Lower lobe of right lung (tissue), 2 donors: Measurements from ENCODE around the gene DPM1. TPM values are rescaled to one million over a fixed set of nuclear protein-coding genes. Genes with fewer than 3 reads are reported as not detected.

Experiments used
- ATAC-seq, 2 donors: fragments of 200-7000 bp; cut with Tn5 transposase; one replicate each; pipeline ENCODE4 v1.9.1; 2020 to 2022; ENCODE audit warnings: mild to moderate bottlenecking in 2 of 2, moderate library complexity in 2 of 2
- DNase-seq: peaks from one replicate; pipeline ENCODE4 v3.0.0-alpha.2; 2020
- H3K27ac ChIP-seq: fragments of 200-600 bp; one replicate; pipeline ENCODE4 v1.8.0; 2022
- H3K27me3 ChIP-seq: fragments of 200-600 bp; one replicate; pipeline ENCODE4 v1.8.0; 2022; ENCODE audit warnings: low read depth
- H3K36me3 ChIP-seq: fragments of 200-600 bp; one replicate; pipeline ENCODE4 v1.8.0; 2022; ENCODE audit warnings: mild to moderate bottlenecking
- H3K4me1 ChIP-seq: fragments of 200-600 bp; one replicate; pipeline ENCODE4 v1.8.0; 2022
- H3K4me3 ChIP-seq: fragments of 200-600 bp; one replicate; pipeline ENCODE4 v1.8.0; 2022; ENCODE audit warnings: mild to moderate bottlenecking
- H3K9me3 ChIP-seq: fragments of 200-600 bp; one replicate; pipeline ENCODE4 v1.8.0; 2022
- CTCF ChIP-seq: fragments of 200-600 bp; IDR thresholded peaks from one replicate; pipeline ENCODE4 v1.8.0; 2022; ENCODE audit warnings: antibody characterized with exemption, mild to moderate bottlenecking
- intact Hi-C: fragments of 100-400 bp; cut with DNase I; formaldehyde crosslinking; loops from one replicate; pipeline ENCODE4 v1.11.0; 2022
- total RNA-seq: library from RNA; stranded (reverse); fragmentation: NEBNext Ultra II Directional; extraction: Animal tissue kit (Norgen Biotek cat#: 25700); gene quantifications from one replicate; pipeline ENCODE4 v1.2.1, GENCODE V29; 2021
- donor health status: DM: no; HTN: yes; CAD: no; lungs with severe emphysema.

Gene DPM1
- total RNA-seq, 1 donor from 2014 or later, result 31.2 TPM

DNA sequence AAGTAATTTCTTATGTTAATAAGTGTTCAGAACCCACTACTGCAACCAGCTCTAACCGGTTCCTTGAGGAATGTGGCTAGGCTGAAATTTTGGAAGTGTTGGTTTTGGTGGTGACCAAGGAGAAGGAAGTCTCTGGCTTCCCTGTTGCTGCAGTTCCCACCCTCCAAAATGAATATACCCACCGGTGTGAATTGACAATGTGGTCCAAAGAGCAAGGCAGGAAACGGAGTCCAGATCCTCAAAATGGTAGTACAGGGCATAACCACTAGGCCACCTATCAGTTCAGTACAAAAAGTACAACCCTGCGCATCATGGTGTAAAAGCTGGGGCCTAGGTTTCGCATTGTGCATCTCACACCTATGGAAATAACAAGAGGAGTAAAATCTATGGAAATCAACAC, 29.9 kb downstream of the DPM1 start:
- Histone ChIP-seq H3K4me3 (peak overlapping the region; percentile 2), H3K27me3 (no peaks in the 10 kb centered on the region), H3K4me1 (peaks cover 62% of the 10 kb centered on the region), H3K36me3 (peaks cover 16% of the 10 kb centered on the region), H3K9me3 (no peaks in the 10 kb centered on the region), H3K27ac (no peak overlapping the region)
- DNase-seq (no peak), ATAC-seq (no peak)
- intact Hi-C loops, result no loop called here
- no peak for TF ChIP-seq CTCF

DNA sequence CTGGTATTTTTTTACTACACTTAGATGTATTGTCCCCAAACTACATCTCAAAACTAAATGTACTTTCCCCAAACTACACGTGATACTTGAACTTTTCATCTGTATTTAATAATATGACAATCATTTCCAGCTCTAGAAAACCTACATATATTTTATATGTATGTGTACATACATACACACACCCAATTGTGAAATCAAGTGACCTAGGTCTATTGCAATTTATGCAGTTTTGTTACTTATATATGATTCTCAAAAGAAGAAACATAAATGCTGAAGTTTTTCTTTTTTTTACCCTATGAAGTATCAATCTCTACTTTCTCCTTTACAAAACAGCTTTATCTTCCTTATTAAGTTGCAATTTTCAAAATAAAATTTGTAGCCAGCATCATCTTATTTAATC, 31.8 kb downstream of the DPM1 start:
- Histone ChIP-seq H3K27me3 (no peaks in the 10 kb centered on the region), H3K27ac (no peak overlapping the region), H3K4me3 (no peak overlapping the region), H3K9me3 (no peaks in the 10 kb centered on the region), H3K4me1 (peaks cover 71% of the 10 kb centered on the region), H3K36me3 (peaks cover 16% of the 10 kb centered on the region)
- ATAC-seq (no peak), DNase-seq (no peak)
- intact Hi-C loops, result no loop called here
- no peak for TF ChIP-seq CTCF

DNA sequence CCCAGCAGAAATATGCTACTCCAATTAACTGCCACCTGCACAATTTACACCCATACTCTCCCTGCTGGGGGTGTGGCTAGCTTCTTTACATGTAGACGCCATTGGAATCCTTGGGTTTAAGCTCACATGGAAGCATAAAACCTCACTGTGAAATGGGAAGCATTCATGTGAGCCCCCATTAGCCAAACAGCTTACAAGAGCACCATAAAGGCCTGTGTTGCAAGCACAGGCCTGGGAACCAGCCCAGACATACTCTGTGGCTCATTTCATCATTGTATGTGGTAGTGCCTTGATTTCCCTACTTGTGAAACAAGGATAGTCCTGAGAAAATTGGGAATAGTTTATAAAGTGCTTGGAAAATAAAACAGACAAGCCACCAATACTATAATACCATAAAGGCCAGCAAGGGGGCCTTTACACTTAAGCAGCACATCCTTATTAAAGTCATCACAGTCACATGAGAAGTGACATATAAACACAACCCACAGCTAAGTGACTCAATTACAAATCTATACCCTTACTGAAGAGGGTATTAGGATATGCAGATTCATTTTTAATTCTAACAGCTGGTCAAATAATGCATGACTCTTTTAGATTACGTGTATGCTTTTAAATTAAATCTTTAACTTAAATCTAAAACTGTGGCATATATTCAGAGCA, 33.9 kb downstream of the DPM1 start:
- H3K9me3 ChIP-seq, result no peaks in the 10 kb centered on the region
- TF ChIP-seq CTCF, result no peak
- H3K4me3 ChIP-seq, result no peak overlapping the region
- intact Hi-C loops, result no loop called here
- DNase-seq, result no peak
- peaks cover 17% of the 10 kb centered on the region for H3K36me3 ChIP-seq
- ATAC-seq, result no peak
- no peaks in the 10 kb centered on the region for H3K27me3 ChIP-seq
- peaks cover 89% of the 10 kb centered on the region for H3K4me1 ChIP-seq
- no peak overlapping the region for H3K27ac ChIP-seq

- Histone ChIP-seq H3K4me1 (peaks cover 87% of the 10 kb centered on the region), H3K27ac (no peak overlapping the region), H3K4me3 (no peak overlapping the region), H3K36me3 (peaks cover 3% of the 10 kb centered on the region), H3K9me3 (no peaks in the 10 kb centered on the region), H3K27me3 (no peaks in the 10 kb centered on the region)
- ATAC-seq, result peak; percentile 87 to 88
- intact Hi-C loops, result no loop called here
- TF ChIP-seq CTCF, result no peak
- no peak for DNase-seq
These were observed 36.4 kb downstream of the DPM1 start for GRCh38 chr20:50921803-50922501.

GRCh38 chr20:50920997-50921396, 37.3 kb downstream of the DPM1 start:
- Histone ChIP-seq H3K9me3 (no peaks in the 10 kb centered on the region), H3K4me3 (no peak overlapping the region), H3K27me3 (no peaks in the 10 kb centered on the region), H3K4me1 (peaks cover 89% of the 10 kb centered on the region), H3K27ac (no peak overlapping the region), H3K36me3 (peaks cover 3% of the 10 kb centered on the region)
- no peak for TF ChIP-seq CTCF
- no peak for DNase-seq
- intact Hi-C loops, result no loop called here
- ATAC-seq, result peak in 1 of 2 donors; percentile 40
